Esophagus squamous epithelium (tissue), 5 donors: ENCODE measurements around the gene IP6K2. TPM values are rescaled to one million over a fixed set of nuclear protein-coding genes. Genes with fewer than 3 reads are reported as not detected.
"Not testable (repeated sequence)": the region's sequence is repeated elsewhere in the genome, so short reads cannot be mapped to it uniquely, and the experiment has no call there.

Experiments
- DNase-seq: peaks from one replicate; lab custom pipeline; 2025; lab: John Stamatoyannopoulos, UW
- H3K27ac ChIP-seq, 4 donors: fragments of 200-600 bp; sonication (generic); one replicate each; pipeline ENCODE4 v1.5.1; 2016 to 2019; ENCODE audit warnings: mild to moderate bottlenecking in 1 of 4
- H3K27me3 ChIP-seq, 4 donors: fragments of 200-600 bp; sonication (generic); 1 replicate in 3 of 4; 2 replicates in 1 of 4; pipeline versions ENCODE4 v1.5.1 to v1.6.0; 2017 to 2021; ENCODE audit warnings: antibody characterized with exemption in 1 of 4
- H3K36me3 ChIP-seq, 3 donors: fragments of 200-600 bp; sonication (generic); one replicate each; pipeline ENCODE4 v1.5.1; 2016 to 2019
- H3K4me1 ChIP-seq, 3 donors: fragments of 200-600 bp; sonication (generic); one replicate each; pipeline ENCODE4 v1.5.1; 2017 to 2019
- H3K4me3 ChIP-seq, 4 donors: fragments of 200-600 bp; sonication (generic); 1 replicate in 3 of 4; 2 replicates in 1 of 4; pipeline ENCODE4 v1.5.1; 2016 to 2019; ENCODE audit warnings: mild to moderate bottlenecking in 2 of 4, moderate library complexity in 1 of 4
- H3K9me3 ChIP-seq, 3 donors: fragments of 200-600 bp; sonication (generic); one replicate each; pipeline ENCODE4 v1.5.1; 2016 to 2019
- POLR2A ChIP-seq, 4 donors: fragments of 450-650 bp; IDR thresholded peaks; one replicate each; pipeline ENCODE4 v1.6.1; 2017; ENCODE audit warnings: antibody characterized with exemption in 4 of 4, mild to moderate bottlenecking in 4 of 4, moderate library complexity in 3 of 4
- WGBS, 2 donors: methylation state at CpG; one replicate each; pipeline ENCODE4 v1.1.5; 2018; 5-methylcytosine and 5-hydroxymethylcytosine counted together
- intact Hi-C: fragments of 100-400 bp; cut with DNase I; formaldehyde crosslinking; loops from one replicate; pipeline ENCODE4 v1.15.0; 2022
- total RNA-seq, 4 donors: library from RNA; depleted of rRNA; stranded (reverse); fragments of >200 nt; gene quantifications; one replicate each; pipeline ENCODE4 v1.1.0, GENCODE V29; 2016
- TF ChIP-seq, protein P1 (sequence below), 6 experiments: fragments of 450-650 bp in 4 of 6; fragments of 200-600 bp in 2 of 6; sonication (generic) in 2 of 6; IDR thresholded peaks; one replicate each; pipeline ENCODE4 v1.5.1; 2016 to 2019; ENCODE audit warnings: antibody characterized with exemption in 6 of 6, mild to moderate bottlenecking in 4 of 6, moderate library complexity in 4 of 6
- donor health status: DM: yes; HTN: yes; CAD: no.

Gene IP6K2
- total RNA-seq, 4 donors from 2014 or later: 52.1 to 94.6 (median 67.9) TPM

- peaks cover 34 to 79% (median 43%) of the 10 kb centered on the region in 3 donors for H3K4me1 ChIP-seq
- no peak for DNase-seq
- no peaks in the 10 kb centered on the region for H3K27me3 ChIP-seq
- intact Hi-C loops: no loop called here
- no peaks in the 10 kb centered on the region for H3K9me3 ChIP-seq
- 33 to 38% methylated on average over 4 of the region's 9 CpGs for WGBS, 2 donors
- H3K4me3 ChIP-seq: no peak overlapping the region
- H3K27ac ChIP-seq: peak overlapping the region; percentile 66 to 84 (median 73)
- H3K36me3 ChIP-seq: no peaks in the 10 kb centered on the region
- TF ChIP-seq, protein P1, sequence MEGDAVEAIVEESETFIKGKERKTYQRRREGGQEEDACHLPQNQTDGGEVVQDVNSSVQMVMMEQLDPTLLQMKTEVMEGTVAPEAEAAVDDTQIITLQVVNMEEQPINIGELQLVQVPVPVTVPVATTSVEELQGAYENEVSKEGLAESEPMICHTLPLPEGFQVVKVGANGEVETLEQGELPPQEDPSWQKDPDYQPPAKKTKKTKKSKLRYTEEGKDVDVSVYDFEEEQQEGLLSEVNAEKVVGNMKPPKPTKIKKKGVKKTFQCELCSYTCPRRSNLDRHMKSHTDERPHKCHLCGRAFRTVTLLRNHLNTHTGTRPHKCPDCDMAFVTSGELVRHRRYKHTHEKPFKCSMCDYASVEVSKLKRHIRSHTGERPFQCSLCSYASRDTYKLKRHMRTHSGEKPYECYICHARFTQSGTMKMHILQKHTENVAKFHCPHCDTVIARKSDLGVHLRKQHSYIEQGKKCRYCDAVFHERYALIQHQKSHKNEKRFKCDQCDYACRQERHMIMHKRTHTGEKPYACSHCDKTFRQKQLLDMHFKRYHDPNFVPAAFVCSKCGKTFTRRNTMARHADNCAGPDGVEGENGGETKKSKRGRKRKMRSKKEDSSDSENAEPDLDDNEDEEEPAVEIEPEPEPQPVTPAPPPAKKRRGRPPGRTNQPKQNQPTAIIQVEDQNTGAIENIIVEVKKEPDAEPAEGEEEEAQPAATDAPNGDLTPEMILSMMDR (IDR thresholded peaks at IDR 0.05): no peak
- TF ChIP-seq POLR2A (IDR thresholded peaks at IDR 0.05): no peak
Measured at GRCh38 chr3:48738926-48739616, 22.1 kb upstream of the IP6K2 start.

GRCh38 chr3:48738144-48738536 lies 21.1 kb upstream of the IP6K2 start:
- DNase-seq: no peak
- intact Hi-C loops: no loop called here
- 83 to 86% methylated on average over 3 of the region's 3 CpGs for WGBS, 2 donors
- Histone ChIP-seq H3K9me3 (no peaks in the 10 kb centered on the region), H3K27me3 (no peaks in the 10 kb centered on the region), H3K27ac (peak overlapping the region; percentile 12 to 84 (median 73)), H3K4me3 (no peak overlapping the region), H3K36me3 (no peaks in the 10 kb centered on the region), H3K4me1 (peaks cover 34 to 86% (median 43%) of the 10 kb centered on the region in 3 donors)
- TF ChIP-seq, protein P1 (IDR thresholded peaks at IDR 0.05): no peak
- no peak for TF ChIP-seq POLR2A (IDR thresholded peaks at IDR 0.05)

DNA sequence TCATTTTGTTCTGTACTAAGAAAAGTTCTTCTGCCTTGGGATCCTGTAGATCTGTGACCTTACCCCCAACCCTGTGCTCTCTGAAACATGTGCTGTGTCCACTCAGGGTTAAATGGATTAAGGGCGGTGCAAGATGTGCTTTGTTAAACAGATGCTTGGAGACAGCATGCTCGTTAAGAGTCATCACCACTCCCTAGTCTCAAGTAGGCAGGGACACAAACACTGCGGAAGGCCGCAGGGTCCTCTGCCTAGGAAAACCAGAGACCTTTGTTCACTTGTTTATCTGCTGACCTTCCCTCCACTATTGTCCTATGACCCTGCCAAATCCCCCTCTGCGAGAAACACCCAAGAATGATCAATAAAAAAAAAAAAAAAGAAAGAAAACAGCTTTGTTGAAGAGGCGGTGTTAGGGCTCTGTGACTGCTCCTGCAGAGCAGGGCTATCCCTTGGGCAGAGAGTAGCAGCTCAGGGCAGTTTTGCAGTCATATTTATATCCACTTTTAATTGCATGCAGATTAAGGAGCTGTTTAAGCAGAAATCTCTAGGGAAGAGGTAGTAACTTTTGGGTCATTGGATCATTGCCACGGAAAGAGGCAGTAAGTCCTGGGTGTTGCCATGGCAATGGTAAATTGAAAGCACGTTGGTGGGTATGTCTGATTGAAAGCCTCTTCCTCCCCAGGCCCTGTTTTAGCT lies 18.2 kb upstream of the IP6K2 start:
- DNase-seq, H3K36me3 ChIP-seq, intact Hi-C loops, H3K4me3 ChIP-seq, H3K9me3 ChIP-seq, H3K27me3 ChIP-seq: not testable (repeated sequence)
- 34 to 49% methylated on average over 3 to 6 of the region's 8 CpGs for WGBS, 2 donors
- H3K4me1 ChIP-seq: peaks cover 29 to 82% (median 30%) of the 10 kb centered on the region in 3 donors
- peak overlapping the region in 2 of 4 donors; percentile 5 to 50 for H3K27ac ChIP-seq

DNA sequence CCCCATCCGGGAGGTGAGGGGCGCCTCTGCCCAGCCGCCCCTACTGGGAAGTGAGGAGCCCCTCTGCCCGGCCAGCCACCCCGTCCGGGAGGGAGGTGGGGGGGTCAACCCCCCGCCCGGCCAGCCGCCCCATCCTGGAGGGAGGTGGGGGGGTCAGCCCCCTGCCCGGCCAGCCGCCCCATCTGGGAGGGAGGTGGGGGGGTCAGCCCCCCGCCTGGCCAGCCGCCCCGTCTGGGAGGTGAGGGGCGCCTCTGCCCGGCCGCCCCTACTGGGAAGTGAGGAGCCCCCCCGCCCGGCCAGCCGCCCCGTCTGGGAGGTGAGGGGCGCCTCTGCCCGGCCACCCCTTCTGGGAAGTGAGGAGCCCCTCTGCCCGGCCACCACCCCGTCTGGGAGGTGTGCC lies 17.5 kb upstream of the IP6K2 start:
- H3K9me3 ChIP-seq, H3K4me3 ChIP-seq, H3K27me3 ChIP-seq, DNase-seq, H3K36me3 ChIP-seq, intact Hi-C loops: not testable (repeated sequence)
- peaks cover 22 to 75% (median 23%) of the 10 kb centered on the region in 3 donors for H3K4me1 ChIP-seq
- no CpG with 5 or more reads among the region's 25 CpGs for WGBS, 2 donors
- peak overlapping the region in 1 of 4 donors; percentile 50 for H3K27ac ChIP-seq

- H3K36me3 ChIP-seq, intact Hi-C loops, H3K4me3 ChIP-seq, H3K27ac ChIP-seq, H3K9me3 ChIP-seq, DNase-seq, H3K27me3 ChIP-seq: not testable (repeated sequence)
- peaks cover 16 to 69% (median 17%) of the 10 kb centered on the region in 3 donors for H3K4me1 ChIP-seq
- 96% methylated on average over 4 of the region's 53 CpGs; no CpG with 5 or more reads in 1 of the 2 donors for WGBS, 2 donors
Measured at GRCh38 chr3:48733752-48734518, 16.9 kb upstream of the IP6K2 start.

DNA sequence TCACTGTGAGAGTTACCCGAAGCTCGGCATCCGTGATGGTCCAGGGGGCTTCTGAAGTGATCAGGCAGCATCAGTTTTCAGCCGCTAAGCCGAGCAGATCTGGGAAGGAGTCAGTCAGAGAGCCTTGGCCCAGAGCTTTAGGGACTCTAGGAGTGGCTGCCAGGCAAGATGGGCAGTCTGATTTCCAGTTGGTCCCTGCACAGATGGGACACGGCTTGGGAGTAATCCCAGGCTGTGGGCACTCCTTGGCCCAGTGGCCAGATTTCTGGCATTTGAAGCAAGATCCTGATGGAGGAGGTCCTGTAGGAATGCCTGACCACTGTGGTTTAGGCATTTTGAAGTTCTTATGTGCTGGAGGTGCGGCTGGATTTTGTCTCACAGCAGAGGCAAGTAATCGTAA lies 10.5 kb upstream of the IP6K2 start:
- no peak for DNase-seq
- no peaks in the 10 kb centered on the region for H3K36me3 ChIP-seq
- no peaks in the 10 kb centered on the region for H3K9me3 ChIP-seq
- H3K27me3 ChIP-seq: no peaks in the 10 kb centered on the region
- TF ChIP-seq POLR2A (IDR thresholded peaks at IDR 0.05): no peak
- TF ChIP-seq, protein P1 (IDR thresholded peaks at IDR 0.05): no peak
- H3K4me1 ChIP-seq: peaks cover 0 to 8% (median 0%) of the 10 kb centered on the region in 3 donors
- H3K4me3 ChIP-seq: no peak overlapping the region
- 95 to 96% methylated on average over 6 to 8 of the region's 8 CpGs for WGBS, 2 donors
- intact Hi-C loops: no loop called here
- H3K27ac ChIP-seq: no peak overlapping the region

GRCh38 chr3:48725185-48725855 lies 8.3 kb upstream of the IP6K2 start:
- H3K9me3 ChIP-seq, DNase-seq, H3K27me3 ChIP-seq, H3K36me3 ChIP-seq, H3K4me3 ChIP-seq, H3K4me1 ChIP-seq, intact Hi-C loops, H3K27ac ChIP-seq: not testable (repeated sequence)
- 94 to 97% methylated on average over 8 of the region's 8 CpGs for WGBS, 2 donors
